ENCODE data around the gene FBN2. TPM values are rescaled to one million over a fixed set of nuclear protein-coding genes. Genes with fewer than 3 reads are reported as not detected.
A peak's percentile ranks its signal among the peaks of the same experiment; 100 is the strongest.
"Not testable (repeated sequence)": the region's sequence is repeated elsewhere in the genome, so short reads cannot be mapped to it uniquely, and the experiment has no call there.

FBN2 gene
- total RNA-seq, 1 donor = 81.6 TPM

DNA sequence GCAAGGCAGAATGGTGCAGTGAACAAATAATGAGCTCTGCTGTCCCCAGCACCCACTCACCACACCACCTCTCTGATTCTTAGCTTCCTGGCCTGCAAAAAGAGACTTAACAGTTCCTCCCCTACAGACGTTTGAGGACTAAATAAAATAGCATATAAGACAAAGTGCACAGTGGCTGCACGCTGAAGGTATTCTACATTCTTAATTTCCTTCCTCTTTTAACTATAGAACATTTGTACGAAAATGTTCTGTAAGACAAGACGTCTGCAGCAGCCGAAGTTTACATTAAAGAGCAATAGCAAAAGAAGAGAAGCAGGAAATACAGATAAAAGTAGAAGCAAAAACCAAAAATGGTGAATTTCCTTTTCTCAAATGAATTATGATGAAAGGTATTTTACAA, 15.7 kb downstream of the FBN2 start:
- no peak for DNase-seq (ENCODE audit: low read depth)
- TF ChIP-seq, protein P1, sequence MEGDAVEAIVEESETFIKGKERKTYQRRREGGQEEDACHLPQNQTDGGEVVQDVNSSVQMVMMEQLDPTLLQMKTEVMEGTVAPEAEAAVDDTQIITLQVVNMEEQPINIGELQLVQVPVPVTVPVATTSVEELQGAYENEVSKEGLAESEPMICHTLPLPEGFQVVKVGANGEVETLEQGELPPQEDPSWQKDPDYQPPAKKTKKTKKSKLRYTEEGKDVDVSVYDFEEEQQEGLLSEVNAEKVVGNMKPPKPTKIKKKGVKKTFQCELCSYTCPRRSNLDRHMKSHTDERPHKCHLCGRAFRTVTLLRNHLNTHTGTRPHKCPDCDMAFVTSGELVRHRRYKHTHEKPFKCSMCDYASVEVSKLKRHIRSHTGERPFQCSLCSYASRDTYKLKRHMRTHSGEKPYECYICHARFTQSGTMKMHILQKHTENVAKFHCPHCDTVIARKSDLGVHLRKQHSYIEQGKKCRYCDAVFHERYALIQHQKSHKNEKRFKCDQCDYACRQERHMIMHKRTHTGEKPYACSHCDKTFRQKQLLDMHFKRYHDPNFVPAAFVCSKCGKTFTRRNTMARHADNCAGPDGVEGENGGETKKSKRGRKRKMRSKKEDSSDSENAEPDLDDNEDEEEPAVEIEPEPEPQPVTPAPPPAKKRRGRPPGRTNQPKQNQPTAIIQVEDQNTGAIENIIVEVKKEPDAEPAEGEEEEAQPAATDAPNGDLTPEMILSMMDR (IDR thresholded peaks at IDR 0.05; ENCODE audit: insufficient read depth, low read depth, low read length) = no peak
- no peak overlapping the region for H3K4me3 ChIP-seq (ENCODE audit: low read depth, low read length)

DNA sequence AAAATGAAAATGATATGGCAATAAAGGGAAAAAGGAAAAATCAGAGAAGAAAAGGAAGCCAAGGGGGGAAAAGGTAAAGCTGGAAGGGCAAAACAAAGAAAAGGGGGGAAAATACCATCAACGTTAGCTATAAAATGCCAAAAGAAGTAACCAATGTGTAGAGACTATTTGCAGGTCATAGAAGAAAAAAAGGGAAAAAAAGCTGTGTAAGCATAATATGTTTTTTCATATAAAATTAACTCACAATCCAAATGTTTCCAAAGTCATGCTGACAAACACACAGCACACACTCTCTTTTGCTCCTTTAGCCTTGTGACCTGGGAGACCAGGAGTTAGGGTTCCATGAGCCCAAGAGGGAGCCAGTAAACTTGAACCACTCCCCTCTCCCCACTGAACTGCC, 18.2 kb downstream of the FBN2 start:
- no peak overlapping the region for H3K4me3 ChIP-seq (ENCODE audit: low read depth, low read length)
- TF ChIP-seq, protein P1 (IDR thresholded peaks at IDR 0.05; ENCODE audit: insufficient read depth, low read depth, low read length) = no peak
- no peak for DNase-seq (ENCODE audit: low read depth)

DNA sequence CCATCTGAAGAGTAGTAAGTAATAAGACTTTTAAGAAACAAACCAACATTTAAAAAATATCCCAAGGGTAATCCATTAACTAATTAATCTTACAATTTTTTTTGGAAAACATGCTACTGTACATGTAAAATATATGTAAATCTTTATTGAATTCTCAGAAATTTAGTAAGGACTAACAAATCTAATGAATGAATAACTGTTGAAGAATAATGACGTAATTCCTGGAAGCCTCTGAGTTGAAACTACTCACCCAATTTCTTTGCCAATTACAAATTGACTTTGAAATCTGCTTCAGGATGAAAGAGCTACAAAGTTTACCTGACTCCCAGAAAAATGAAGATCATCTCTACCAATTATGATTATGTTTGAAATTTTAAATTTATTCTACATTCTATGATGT, 21.1 kb downstream of the FBN2 start:
- no peak for DNase-seq (ENCODE audit: low read depth)
- TF ChIP-seq, protein P1 (IDR thresholded peaks at IDR 0.05; ENCODE audit: insufficient read depth, low read depth, low read length) = no peak
- H3K4me3 ChIP-seq (ENCODE audit: low read depth, low read length) = no peak overlapping the region

DNA sequence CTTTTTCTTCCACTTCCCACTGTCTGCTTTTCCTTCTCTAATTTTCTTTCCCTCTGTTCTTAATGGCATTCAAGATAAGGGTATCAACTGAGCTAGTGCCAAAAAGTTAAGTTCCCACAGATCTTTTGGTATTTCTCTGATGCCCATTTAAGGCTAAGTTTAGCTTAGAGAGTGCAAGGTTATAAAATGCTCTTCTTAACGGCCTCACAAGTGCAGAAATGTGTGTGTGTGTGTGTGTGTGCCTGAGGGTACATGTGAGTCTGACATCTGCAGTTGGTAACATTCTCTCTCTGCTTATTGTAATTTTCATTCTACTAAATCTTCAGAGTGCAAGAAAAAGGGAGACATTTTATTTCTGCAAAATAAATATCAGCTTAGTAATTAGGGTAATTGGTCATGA, 24.2 kb downstream of the FBN2 start:
- peak; percentile 35 for DNase-seq (ENCODE audit: low read depth)
- TF ChIP-seq, protein P1 (IDR thresholded peaks at IDR 0.05; ENCODE audit: insufficient read depth, low read depth, low read length) = no peak
- H3K4me3 ChIP-seq (ENCODE audit: low read depth, low read length) = no peak overlapping the region

DNA sequence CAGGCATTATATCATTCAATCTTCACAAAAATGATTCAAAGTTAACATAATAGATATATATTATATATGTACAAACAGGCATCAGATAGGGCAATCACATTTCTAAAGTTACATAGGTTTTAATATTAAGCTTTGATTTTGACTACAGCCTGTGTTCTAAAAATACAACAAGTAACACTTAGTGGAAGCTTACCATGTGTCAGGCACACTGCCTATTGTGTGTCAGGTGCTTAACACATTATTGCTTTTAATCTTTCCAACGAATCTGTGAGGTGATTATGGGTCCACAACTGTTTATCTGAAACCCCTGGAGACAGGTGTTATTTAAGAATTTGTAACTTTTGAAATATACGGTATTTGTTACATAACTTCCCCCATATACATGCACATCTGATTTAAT, 25.2 kb downstream of the FBN2 start:
- DNase-seq (ENCODE audit: low read depth) = no peak
- no peak overlapping the region for H3K4me3 ChIP-seq (ENCODE audit: low read depth, low read length)
- TF ChIP-seq, protein P1 (IDR thresholded peaks at IDR 0.05; ENCODE audit: insufficient read depth, low read depth, low read length) = no peak

DNA sequence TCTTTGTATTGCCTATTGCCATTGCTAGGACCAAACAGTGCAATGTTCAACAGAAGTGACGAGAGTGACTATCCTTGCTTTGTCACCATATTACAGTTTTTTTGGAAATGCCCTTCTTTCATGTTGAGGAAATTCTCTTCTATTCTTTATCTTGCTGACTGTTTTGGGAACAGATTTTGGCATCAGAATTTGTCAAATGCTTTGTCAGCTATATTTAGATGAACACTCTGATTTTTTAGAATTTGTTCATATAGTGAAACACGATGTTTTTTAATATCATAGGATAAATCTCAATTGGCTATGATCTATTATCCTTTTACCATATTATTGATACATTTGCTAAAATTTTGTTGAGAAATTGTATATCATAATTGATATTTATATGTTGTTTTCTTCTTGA, 31.4 kb downstream of the FBN2 start:
- H3K4me3 ChIP-seq (ENCODE audit: low read depth, low read length) = no peak overlapping the region
- no peak for DNase-seq (ENCODE audit: low read depth)
- TF ChIP-seq, protein P1 (IDR thresholded peaks at IDR 0.05; ENCODE audit: insufficient read depth, low read depth, low read length) = no peak

DNA sequence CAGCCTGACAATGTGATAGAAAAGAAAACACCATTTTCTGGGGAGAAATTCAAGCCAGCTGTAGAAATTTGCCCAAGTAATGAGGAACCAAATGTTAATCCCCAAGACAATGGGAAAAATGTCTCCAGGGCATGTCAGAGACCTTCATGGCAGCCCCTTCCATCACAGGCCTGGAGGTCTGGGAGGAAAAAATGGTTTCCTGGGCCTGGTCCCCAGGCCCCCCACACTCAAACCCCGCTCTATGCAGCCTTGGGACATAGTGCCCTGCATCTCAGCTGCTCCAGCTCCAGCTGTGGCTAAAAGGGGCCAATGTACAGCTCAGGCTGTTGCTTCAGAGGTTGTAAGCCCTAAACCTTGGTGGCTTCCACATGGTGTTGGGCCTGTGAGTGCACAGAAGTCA, 34.3 kb downstream of the FBN2 start:
- H3K4me3 ChIP-seq (ENCODE audit: low read depth, low read length); DNase-seq (ENCODE audit: low read depth): not testable (repeated sequence)
